Left ventricle myocardium inferior (tissue), 1 donor: ENCODE results near the gene NDUFV3. TPM values are rescaled to one million over a fixed set of nuclear protein-coding genes. Genes with fewer than 3 reads are reported as not detected.
A peak's percentile ranks its signal among the peaks of the same experiment; 100 is the strongest.
"Not testable (repeated sequence)": the region's sequence is repeated elsewhere in the genome, so short reads cannot be mapped to it uniquely, and the experiment has no call there.

Experiments used
- DNase-seq: peaks from one replicate; pipeline ENCODE4 v3.0.0-alpha.2; 2020
- H3K27ac ChIP-seq: fragments of 200-600 bp; replicated peaks from 2 replicates; pipeline ENCODE4 v1.8.0; 2021
- H3K27me3 ChIP-seq: fragments of 200-600 bp; 2 replicates; pipeline ENCODE4 v1.8.0; 2021; ENCODE audit warnings: low read depth
- H3K36me3 ChIP-seq: fragments of 200-600 bp; 2 replicates; pipeline ENCODE4 v1.8.0; 2021
- H3K4me1 ChIP-seq: fragments of 200-600 bp; 2 replicates; pipeline ENCODE4 v1.8.0; 2021
- H3K4me3 ChIP-seq: fragments of 200-600 bp; 2 replicates; pipeline ENCODE4 v1.8.0; 2021; ENCODE audit warnings: mild to moderate bottlenecking, moderate library complexity
- H3K9me3 ChIP-seq: fragments of 200-600 bp; replicated peaks from 2 replicates; pipeline ENCODE4 v1.8.0; 2021
- CTCF ChIP-seq: fragments of 200-600 bp; IDR thresholded peaks from 2 replicates; pipeline ENCODE4 v1.8.0; 2021; ENCODE audit warnings: antibody characterized with exemption, mild to moderate bottlenecking, borderline replicate concordance
- intact Hi-C: fragments of 100-400 bp; cut with micrococcal nuclease; formaldehyde crosslinking; loops from one replicate; pipeline ENCODE4 v1.11.0; 2022
- total RNA-seq: library from RNA; stranded (reverse); fragmentation: NEBNext Ultra II Directional; extraction: Animal tissue kit (Norgen Biotek cat#: 25700); gene quantifications from one replicate; pipeline ENCODE4 v1.2.1, GENCODE V29; 2021
- donor health status: DM: no; HTN: yes; CAD: no; lungs with severe emphysema.

NDUFV3 gene
- total RNA-seq, 1 donor from 2014 or later = 52.0 TPM

DNA sequence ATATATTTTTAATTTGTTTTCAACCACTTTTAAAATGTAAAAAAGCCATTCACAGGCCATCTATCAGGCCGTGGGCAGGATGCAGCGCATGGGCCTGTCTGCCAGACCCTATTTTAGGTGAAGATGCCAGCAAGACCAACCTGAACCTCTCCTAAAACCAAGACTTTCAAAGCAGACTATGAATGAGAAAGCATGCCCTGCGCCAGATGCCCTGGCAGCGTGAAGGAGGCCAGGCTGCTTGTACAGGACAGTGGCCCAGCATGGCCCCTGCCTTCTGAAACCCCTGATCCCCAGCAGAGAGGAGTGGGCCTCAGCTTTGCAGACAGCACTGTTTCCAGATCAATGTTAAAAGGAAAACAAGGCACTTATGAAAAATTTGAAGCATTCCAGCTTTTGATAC is 45.4 kb upstream of the NDUFV3 start:
- DNase-seq = peak; percentile 3
- H3K27me3 ChIP-seq = no peaks in the 10 kb centered on the region
- no peak overlapping the region for H3K4me3 ChIP-seq
- no peak for TF ChIP-seq CTCF
- no peak overlapping the region for H3K27ac ChIP-seq
- peaks cover 66% of the 10 kb centered on the region for H3K36me3 ChIP-seq
- peaks cover 14% of the 10 kb centered on the region for H3K4me1 ChIP-seq
- intact Hi-C loops = no loop called here
- no peaks in the 10 kb centered on the region for H3K9me3 ChIP-seq

- intact Hi-C loops, H3K27me3 ChIP-seq, H3K9me3 ChIP-seq, H3K27ac ChIP-seq, H3K4me3 ChIP-seq: not testable (repeated sequence)
- DNase-seq = peak; percentile 5
- H3K36me3 ChIP-seq = peaks cover 67% of the 10 kb centered on the region
- H3K4me1 ChIP-seq = peaks cover 14% of the 10 kb centered on the region
These were observed 44.8 kb upstream of the NDUFV3 start for GRCh38 chr21:42848144-42848931.

DNA sequence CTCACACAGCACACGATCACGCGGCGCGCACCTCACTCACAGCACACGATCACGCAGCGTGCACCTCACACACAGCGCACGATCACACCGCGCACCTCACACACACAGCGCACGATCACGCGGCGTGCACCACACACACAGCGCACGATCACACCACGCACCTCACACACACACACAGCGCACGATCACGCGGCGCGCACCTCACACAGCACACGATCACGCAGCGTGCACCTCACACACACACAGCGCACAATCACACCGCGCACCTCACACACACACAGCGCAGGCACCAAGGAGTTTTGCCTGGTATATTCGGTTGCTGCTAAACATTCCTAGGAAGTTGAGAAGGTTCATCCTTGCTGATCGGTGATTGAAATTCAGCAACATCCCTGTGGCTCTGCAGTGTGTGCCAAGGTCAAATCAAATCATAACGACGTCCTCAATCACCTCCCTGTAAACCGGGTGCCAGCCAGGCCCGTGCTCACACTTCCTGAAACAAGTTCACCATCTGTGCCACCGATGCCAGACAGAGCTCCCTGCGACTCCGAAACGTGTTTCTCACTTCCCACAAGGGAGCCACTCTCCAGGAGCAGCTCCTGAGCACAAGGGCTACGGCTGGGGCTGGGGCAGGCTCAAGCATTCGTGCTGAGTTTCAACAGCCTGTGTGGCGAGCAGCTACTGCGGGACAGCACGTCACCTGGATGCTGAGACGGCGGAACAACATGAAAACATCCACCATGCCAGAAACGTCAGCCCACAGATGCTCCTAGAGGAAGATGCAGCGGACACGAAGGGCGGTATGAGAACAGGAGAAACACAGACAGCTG is 44.0 kb upstream of the NDUFV3 start:
- no peak for DNase-seq

DNA sequence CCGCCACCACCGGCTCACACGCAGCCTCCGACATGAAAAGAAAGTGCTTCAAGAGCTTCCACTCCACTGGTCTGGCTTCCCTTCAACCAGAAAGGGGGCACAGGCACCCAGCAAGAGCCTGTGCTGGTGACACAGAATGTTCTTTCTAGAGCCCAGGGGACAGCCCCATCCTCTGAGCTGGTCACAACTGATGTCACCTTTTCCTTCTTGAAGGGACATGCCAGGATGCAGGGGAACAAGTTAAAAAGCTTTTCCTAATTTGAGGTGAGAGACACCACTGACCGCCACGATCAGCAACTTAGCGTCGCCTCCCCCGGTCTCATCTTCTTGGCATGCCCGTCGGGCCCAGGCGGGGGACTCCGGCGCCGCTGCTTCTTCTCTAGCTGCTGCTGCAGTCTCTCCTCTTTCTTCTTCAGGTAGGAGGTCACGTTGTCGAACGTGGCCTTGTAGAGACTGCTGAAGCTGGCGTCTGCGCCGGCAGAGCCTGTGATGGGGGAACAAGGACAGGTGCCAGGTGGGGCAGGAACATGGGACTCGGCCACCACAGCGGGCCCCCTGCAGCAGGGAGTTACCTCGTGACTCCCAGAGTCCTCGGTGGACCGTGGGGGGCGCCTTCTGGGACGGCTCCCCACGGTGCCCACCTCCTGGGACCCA is 43.2 kb upstream of the NDUFV3 start:
- H3K4me1 ChIP-seq = peaks cover 8% of the 10 kb centered on the region
- H3K36me3 ChIP-seq = peaks cover 83% of the 10 kb centered on the region
- intact Hi-C loops = no loop called here
- TF ChIP-seq CTCF = no peak
- DNase-seq = no peak
- no peaks in the 10 kb centered on the region for H3K27me3 ChIP-seq
- H3K27ac ChIP-seq = no peak overlapping the region
- H3K4me3 ChIP-seq = no peak overlapping the region
- no peaks in the 10 kb centered on the region for H3K9me3 ChIP-seq

More for the DNA sequence above, 44.0 kb upstream of the NDUFV3 start:
- no peak for TF ChIP-seq CTCF
- intact Hi-C loops = no loop called here
- peaks cover 14% of the 10 kb centered on the region for H3K4me1 ChIP-seq
- H3K27me3 ChIP-seq = no peaks in the 10 kb centered on the region
- peaks cover 75% of the 10 kb centered on the region for H3K36me3 ChIP-seq
- no peak overlapping the region for H3K4me3 ChIP-seq
- H3K27ac ChIP-seq = no peak overlapping the region
- no peaks in the 10 kb centered on the region for H3K9me3 ChIP-seq

DNA sequence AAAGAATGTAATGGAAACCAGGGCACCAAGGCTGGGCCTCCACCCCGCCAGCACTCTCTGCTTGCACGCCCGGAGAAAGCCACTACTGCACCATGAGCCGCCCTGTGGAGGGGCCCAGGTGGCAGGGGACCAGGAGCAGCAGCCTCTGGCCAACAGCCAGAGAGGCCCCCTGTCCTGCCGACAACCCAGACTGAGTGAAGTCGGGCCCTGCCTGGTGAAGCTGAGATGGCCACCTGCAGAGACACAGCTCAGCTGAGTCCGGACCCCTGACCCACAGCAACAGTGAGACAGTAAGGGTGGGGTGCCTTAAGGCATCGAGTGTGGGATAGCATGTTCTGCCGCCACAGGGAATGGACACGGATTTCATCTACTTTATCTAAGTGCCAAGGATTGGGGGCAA is 42.6 kb upstream of the NDUFV3 start:
- Histone ChIP-seq H3K27ac (no peak overlapping the region), H3K27me3 (no peaks in the 10 kb centered on the region), H3K9me3 (no peaks in the 10 kb centered on the region), H3K4me1 (peaks cover 4% of the 10 kb centered on the region), H3K36me3 (peaks cover 84% of the 10 kb centered on the region), H3K4me3 (no peak overlapping the region)
- intact Hi-C loops = no loop called here
- DNase-seq = no peak
- no peak for TF ChIP-seq CTCF
